Activated CD4-positive, CD25-positive, alpha-beta regulatory T cell treated with anti-CD3 and anti-CD28 coated beads, Interleukin-2, amount 50 U/mL, for 16 hours (primary cell): ENCODE measurements around the gene R3HDM1.
"Not testable (repeated sequence)": the region's sequence is repeated elsewhere in the genome, so short reads cannot be mapped to it uniquely, and the experiment has no call there.

Source experiments
- DNase-seq: peaks from one replicate; pipeline ENCODE4 v3.0.0-alpha.2; 2020; ENCODE audit warnings: low read depth, low spot score

The R3HDM1 gene

DNA sequence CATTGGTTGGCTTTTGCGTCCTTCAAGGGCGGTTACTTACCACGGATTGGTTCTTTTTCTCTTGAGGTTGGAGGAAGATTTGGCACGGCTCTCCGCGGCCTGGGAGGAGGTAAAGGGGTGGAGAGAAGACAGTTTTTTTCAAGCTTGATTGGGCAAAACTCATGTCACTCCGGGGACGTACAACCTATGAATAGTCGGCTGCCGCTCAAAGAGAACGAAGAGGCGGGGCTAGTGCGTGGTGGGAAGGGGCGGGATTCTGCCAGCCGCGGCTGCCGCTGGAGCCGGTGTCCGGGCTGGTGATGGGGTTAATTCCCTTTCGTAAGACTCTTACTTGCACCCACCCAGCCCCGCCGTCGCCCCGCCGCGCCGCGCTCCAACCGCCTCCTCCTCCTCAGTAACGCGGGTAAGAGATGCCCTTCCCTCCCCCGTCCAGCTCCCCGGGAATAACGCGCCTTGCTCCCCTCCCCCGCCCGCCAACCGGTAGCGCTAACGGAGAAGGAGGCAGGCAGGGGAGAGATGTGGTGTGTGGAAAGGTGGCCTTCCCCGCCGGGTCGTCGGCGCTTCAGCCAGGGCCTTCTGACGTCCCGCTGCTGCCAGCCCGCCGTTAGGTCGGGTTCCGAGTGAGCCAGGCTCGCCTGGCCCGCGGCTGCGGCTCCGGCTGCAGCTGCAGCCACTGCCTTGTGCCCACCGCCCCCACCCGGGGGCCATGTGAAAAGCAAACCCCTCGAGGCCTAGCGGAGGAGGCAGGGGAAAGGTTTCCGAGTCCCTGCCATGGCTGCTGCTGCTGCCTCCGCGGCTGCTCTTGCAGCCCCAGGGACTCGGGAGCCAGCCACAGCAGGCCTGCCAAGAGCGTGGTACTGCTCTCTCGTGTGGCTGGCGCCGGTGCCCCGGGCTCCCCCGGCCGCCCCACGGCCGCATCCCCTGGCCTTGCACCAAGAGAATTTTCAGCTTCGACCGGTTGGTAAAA is at the start of gene R3HDM1:
R3HDM1 (plus strand) TSS at position 254 of the 967 bp plus-strand sequence. CDS start 73,362 bp downstream, outside the sequence.
- peak; percentile 91 for DNase-seq

- no peak for DNase-seq
Observed at GRCh38 chr2:135485441-135485840, 45.8 kb upstream of the R3HDM1 start.

DNA sequence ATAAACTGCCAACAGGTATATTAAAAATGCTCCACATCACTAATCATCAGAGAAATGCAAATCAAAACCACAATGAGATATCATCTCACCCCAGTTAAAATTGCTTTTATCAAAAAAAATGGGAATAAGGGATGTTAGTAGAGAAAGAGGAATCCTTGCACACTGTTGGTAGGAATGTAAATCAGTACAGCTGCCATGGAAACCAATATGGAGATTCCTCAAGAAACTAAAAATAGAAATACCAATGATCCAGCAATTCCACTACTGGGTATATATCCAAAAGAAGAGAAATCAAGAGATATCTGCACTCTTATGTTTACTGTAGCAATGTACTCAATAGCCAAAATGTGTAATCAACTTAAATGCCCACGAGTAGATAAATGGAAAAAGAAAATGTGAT is 40.9 kb upstream of the R3HDM1 start:
- DNase-seq, result no peak

GRCh38 chr2:135494503-135494902 is 36.8 kb upstream of the R3HDM1 start:
- DNase-seq, result no peak

DNA sequence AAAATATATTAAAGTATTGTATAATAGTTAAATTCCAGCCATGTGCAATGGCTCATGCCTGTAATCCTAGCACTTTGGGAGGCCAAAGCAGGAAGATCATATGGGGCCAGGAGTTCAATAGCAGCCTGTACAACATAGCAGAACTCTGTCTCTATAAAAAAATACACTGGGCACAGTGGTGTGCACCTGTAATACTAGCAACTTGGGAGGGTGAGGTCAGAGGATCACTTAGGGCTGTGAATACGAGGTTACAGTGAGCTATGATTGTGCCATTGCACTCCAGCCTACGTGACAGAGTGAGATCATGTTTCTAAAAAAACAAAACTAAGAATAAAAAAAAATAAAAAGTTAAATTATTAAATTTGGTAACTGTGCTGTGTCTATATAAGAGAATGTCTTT is 36.4 kb upstream of the R3HDM1 start:
- DNase-seq, result no peak

DNA sequence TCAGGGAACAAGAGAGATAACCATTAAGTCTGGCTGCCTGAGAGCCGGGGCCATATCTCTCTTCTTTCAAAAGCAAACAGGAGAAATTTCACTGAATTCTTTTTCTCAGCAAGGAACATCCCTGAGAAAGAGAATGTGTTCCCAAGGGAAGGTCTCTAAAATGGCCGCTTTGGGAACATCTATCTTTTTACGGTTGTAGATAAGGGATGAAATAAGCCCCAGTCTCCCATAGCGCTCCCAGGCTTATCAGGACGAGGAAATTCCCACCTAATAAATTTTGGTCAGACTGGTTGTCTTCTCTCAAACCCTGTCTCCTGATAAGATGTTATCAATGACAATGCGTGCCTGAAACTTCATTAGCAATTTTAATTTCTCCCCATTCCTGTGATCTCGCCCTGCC is 32.7 kb upstream of the R3HDM1 start:
- DNase-seq, result not testable (repeated sequence)

GRCh38 chr2:135504811-135505210 is 26.5 kb upstream of the R3HDM1 start:
- DNase-seq, result no peak

DNA sequence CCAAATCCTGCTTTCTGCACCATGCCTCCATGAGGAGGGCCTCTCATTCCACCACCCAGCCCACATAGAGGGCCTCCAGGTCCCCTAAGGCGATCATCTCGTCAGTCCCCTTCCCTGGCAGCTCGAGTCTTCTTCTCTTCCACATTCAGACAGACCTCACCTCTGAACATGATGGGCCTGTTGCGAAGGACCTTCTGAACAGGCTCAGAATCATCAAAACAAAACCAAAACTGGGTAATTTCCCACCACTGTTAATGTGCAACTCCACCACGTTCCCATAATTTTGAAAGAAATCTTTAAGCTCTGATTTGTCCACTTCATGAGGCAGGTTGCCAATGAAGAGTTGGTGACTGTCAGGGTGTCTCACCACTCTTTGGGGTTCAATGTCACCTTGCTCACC is 20.7 kb upstream of the R3HDM1 start:
- DNase-seq, result no peak

DNA sequence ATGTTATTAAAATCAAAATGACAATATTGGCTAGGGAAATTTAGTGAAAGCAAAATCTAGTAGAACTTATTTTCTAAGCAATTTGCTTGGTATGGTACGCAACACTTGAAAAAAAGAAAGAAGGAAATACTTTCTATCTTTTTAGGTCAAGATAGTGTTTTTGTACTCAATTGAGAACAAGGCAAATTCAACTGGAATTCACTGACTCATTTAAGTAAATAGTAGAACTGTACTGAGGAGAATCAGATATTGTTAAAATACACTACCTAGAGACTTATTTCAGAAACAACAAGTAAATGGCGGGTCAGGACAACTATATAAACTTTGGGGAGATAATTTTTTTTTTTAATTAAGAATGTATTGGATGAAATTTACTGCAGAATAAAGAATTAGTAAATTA is 19.2 kb upstream of the R3HDM1 start:
- DNase-seq, result no peak

GRCh38 chr2:135525786-135526185 is 5.5 kb upstream of the R3HDM1 start:
- no peak for DNase-seq

DNA sequence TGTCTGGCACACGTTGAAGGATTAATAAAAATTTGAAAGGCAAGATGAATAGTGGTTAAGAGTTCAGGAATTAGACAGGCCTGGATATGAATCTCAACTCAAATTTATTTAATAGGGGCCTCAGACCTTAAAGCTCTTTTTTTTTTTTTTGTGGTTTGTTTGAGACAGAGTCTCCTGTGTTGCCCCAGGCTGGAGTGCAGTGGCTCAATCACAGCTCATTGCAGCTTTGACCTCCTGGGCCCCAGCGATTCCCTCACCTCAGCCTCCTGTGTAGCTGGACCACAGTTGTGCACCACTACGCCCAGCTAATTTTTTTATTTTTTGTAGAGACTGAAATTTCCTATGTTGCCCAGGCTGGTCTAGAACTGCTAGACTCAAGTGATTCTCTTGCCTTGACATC is 3.3 kb upstream of the R3HDM1 start:
- no peak for DNase-seq

DNA sequence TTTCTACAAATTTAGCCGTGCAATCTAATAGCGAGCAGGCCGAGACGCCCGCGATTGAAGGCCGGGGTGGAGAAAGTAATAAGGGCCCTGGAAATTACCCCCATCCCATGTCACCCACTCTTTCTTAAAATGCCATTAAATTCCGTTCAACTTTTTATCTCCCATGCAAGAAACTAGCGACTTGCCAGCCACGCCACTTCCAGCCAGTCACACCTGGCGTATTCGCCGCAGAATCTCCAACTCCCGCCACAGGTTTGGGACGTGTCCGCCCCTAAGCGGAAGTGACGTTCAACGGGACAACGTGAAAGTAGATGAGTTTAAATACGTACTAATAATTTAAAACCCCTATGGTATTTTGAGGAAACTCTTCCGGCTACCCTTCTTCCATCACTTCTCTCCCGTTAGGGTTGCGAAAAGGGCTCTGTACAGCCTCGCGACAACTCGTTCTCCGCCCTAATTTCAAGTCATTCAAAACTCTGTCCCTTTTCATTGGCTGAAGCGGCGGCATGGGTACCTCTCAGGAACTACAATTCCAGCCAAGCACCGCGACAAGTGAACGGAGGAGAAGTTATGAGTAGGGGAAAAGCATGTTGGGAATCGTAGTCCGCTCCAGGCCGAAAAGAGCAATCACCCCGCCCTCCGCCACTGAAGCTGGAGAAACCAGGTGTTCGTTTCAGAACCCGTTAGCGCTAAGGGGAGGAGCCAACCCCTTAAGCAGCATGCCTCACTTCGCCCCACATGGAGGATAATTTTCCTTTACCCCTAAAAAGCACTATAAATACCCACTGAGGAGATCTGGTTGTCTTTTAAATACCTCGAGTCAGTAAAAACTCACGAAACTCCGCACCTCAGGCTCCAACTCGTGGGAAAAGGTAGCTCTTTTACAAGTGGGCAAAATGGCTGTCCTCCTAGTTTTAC is 712 bp upstream of the R3HDM1 start, which contains the start of gene ZRANB3:
ZRANB3 (minus strand) TSS at position 906 of the 918 bp plus-strand sequence.
- peak; percentile 90 for DNase-seq

GRCh38 chr2:135532581-135532980 is 1.3 kb downstream of the R3HDM1 start:
- no peak for DNase-seq

DNA sequence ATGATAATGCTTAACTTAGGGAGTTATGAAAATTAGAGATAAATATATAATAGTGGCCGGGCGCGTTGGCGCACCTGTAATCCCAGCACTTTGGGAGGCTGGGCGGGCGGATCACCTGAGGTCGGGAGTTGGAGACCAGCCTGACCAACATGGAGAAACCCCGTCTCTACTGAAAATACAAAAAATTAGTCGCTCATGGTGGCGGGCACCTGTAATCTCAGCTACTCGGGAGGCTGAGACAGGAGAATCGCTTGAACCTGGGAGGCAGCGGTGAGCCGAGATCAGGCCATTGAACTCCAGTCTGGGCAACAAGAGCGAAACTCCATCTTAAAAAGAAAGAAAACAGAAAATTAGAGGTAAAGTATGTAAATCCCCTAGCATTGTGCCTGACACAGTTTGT is 2.3 kb downstream of the R3HDM1 start:
- DNase-seq, result not testable (repeated sequence)

GRCh38 chr2:135546436-135546835 is 15.2 kb downstream of the R3HDM1 start:
- no peak for DNase-seq

DNA sequence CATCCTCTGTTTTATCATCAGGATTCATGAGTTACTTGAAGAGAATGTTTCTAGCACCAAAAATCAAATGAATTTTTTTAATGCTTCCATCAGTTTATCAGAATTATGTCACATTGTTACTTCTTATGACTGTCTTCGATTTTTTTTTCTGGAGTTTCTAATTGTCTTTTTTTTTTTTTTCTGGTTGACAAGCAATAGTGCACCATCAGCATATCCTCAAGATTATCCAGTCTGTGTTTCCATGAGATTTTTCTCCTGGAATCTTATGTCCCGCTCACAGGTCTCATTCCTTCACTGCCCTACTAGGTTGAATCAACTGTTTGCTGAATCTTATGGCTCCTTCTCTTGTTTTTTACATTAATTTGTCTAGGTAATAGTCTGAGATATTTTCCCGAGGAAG is 16.0 kb downstream of the R3HDM1 start:
- DNase-seq, result no peak

DNA sequence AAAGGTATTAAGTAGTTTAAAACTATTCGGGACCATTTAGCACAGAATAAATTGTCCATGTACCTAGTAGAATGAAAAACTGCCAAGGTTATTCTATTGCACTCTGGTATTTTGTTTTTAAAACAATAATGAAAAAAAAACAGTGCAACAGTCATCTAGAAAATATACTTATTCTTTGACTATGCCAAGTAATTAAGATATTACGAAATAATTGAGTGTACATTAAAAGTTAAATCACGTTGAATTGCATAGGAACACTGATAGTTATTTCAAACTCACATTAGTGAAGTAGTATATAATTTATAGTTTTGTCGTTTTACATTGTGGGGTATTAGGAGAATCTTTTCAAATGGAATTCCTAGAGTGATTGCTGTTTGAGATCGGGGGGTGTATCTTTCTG is 20.1 kb downstream of the R3HDM1 start:
- no peak for DNase-seq

GRCh38 chr2:135552887-135553286 is 21.6 kb downstream of the R3HDM1 start:
- no peak for DNase-seq

DNA sequence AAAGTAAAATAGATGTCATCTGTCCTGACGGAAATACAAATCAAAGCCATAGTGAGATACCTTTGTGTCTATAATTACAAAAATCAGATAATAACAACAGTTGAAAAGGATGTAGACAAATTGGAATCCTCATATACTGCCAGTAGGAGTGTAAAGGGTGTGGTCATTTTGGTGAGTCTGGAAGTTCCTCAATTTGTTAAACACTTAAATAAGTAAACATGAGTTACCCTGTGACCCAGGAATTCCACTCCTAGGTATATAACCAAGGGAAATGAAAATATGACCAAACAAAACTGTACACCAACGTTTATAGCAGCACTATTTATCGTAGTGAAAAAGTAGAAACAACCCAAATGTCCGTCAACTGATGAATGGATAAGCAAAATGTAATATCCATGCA is 24.0 kb downstream of the R3HDM1 start:
- DNase-seq, result no peak

DNA sequence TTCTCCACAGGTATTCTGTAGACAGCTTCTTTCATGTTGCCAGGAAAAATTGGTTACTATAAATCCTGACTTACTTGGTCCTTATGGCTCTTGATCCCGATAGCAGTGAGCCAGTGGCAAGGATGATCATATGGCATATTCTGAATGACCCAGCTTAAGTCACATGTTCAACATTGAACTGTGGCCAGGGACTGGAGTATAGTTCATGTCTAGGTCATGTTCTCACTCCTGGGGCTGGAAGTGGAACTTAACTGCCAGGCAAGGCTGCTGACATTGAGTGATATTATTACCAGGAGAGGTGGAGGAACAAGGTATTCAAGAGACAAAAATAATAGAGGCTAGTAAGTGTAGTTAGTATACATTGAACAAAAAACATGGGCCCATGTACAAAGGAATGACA is 26.2 kb downstream of the R3HDM1 start:
- no peak for DNase-seq

DNA sequence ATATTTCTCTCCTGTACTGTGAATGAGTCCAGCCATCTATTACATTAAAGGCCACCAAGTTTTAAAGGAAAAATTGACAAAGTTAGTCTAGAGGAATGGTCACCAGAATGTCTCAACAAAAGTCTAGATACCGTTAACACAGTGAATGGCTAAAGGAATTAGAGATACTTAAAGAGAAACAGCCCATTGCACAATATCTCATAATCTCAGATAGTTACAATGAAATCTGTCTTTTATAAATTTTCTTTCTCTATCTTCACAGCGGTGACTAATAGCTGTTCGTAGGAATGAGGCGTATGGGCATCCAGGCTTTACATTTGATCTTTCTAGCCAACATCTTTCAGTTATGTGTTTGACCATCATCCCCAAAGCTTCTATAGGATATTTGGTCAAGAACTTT is 30.6 kb downstream of the R3HDM1 start:
- no peak for DNase-seq

DNA sequence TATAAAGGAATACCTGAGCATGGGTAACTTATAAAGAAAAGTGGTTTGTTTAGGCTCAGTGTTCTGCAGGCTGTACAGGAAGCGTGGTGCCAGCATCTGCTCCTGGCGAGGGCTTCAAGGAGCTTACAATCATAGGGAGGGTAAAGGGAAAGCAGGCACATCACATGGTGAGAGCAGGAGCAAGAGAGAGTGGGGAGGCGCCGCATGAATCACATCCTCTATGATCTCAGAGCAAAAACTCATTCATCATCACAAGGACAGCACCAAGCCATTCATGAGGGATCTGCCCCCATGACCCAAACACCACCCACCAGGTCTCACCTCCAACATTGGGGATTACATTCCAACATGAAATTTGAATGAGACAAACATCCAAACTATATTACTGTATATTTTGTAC is 32.5 kb downstream of the R3HDM1 start:
- no peak for DNase-seq
